ENCODE measurements around the gene PKHD1. TPM values are rescaled to one million over a fixed set of nuclear protein-coding genes. Genes with fewer than 3 reads are reported as not detected.

PKHD1 gene
- total RNA-seq, 1 donor from 2014 or later: not detected

- intact Hi-C loops (cut with DNase I): no loop called here
- Histone ChIP-seq H3K4me1 (no peaks in the 10 kb centered on the region), H3K27me3 (no peaks in the 10 kb centered on the region), H3K27ac (no peak overlapping the region), H3K36me3 (no peaks in the 10 kb centered on the region), H3K9me3 (no peaks in the 10 kb centered on the region), H3K4me3 (no peak overlapping the region)
- DNase-seq (ENCODE audit: low spot score in 2 of 2): no peak
- TF ChIP-seq CTCF (IDR thresholded peaks at IDR 0.05): no peak
Observed at GRCh38 chr6:52010806-52011205, 76.6 kb downstream of the PKHD1 start.

GRCh38 chr6:52010145-52010544 is 77.3 kb downstream of the PKHD1 start:
- Histone ChIP-seq H3K9me3 (no peaks in the 10 kb centered on the region), H3K27me3 (no peaks in the 10 kb centered on the region), H3K4me1 (no peaks in the 10 kb centered on the region), H3K27ac (no peak overlapping the region), H3K36me3 (no peaks in the 10 kb centered on the region), H3K4me3 (no peak overlapping the region)
- no peak for TF ChIP-seq CTCF (IDR thresholded peaks at IDR 0.05)
- intact Hi-C loops (cut with DNase I): no loop called here
- DNase-seq (ENCODE audit: low spot score in 2 of 2): no peak

DNA sequence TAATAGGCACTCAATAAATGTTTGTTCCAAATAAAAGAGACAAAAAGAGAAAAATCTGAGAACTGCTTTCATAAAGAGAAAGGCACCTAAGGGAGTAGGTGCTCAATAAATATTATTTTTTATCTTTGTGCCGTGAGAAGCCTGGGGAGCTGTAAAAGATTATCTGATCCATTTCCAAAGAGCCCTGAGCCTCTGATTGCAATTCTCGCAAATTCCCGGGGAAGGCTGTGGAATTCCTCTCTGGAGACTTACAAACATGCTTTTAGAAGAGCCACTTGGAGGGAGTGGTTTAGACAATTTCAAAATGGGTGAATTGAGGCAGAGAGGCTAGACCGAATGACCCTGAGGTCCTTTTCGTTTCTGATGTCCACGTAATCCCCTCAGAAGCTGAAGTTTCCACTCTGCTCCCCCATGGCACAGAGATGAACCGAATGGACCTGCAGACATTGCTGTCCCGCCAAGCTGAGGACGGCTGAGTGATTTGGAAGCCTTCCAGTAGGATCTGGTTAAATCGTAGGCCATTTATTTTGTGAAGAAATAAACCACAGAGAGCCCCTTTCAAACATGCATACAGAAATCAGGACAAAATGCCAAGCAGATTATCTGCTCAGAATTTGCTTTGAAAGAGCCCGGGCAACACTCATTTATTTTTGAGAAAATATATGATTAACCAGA is 77.8 kb downstream of the PKHD1 start:
- Histone ChIP-seq H3K27me3 (no peaks in the 10 kb centered on the region), H3K27ac (no peak overlapping the region), H3K4me3 (no peak overlapping the region), H3K9me3 (no peaks in the 10 kb centered on the region), H3K36me3 (no peaks in the 10 kb centered on the region), H3K4me1 (no peaks in the 10 kb centered on the region)
- no peak for TF ChIP-seq CTCF (IDR thresholded peaks at IDR 0.05)
- no peak for DNase-seq (ENCODE audit: low spot score in 2 of 2)
- intact Hi-C loops (cut with DNase I): no loop called here

GRCh38 chr6:52000064-52000463 is 87.3 kb downstream of the PKHD1 start:
- DNase-seq (ENCODE audit: low spot score in 2 of 2): no peak

GRCh38 chr6:51996296-51996947 is 91.0 kb downstream of the PKHD1 start:
- Histone ChIP-seq H3K4me1 (no peaks in the 10 kb centered on the region), H3K27ac (no peak overlapping the region), H3K4me3 (no peak overlapping the region), H3K36me3 (no peaks in the 10 kb centered on the region), H3K27me3 (no peaks in the 10 kb centered on the region), H3K9me3 (no peaks in the 10 kb centered on the region)
- TF ChIP-seq CTCF (IDR thresholded peaks at IDR 0.05): no peak
- intact Hi-C loops (cut with DNase I): no loop called here
- DNase-seq (ENCODE audit: low spot score in 2 of 2): no peak

More at GRCh38 chr6:52000064-52000463, 87.3 kb downstream of the PKHD1 start:
- no peaks in the 10 kb centered on the region for H3K27me3 ChIP-seq
- H3K4me3 ChIP-seq: no peak overlapping the region
- TF ChIP-seq CTCF (IDR thresholded peaks at IDR 0.05): no peak
- no peaks in the 10 kb centered on the region for H3K9me3 ChIP-seq
- no peak overlapping the region for H3K27ac ChIP-seq
- H3K4me1 ChIP-seq: no peaks in the 10 kb centered on the region
- H3K36me3 ChIP-seq: no peaks in the 10 kb centered on the region
- intact Hi-C loops (cut with DNase I): no loop called here
